ENCODE measurements around the gene DOCK10. TPM values are rescaled to one million over a fixed set of nuclear protein-coding genes. Genes with fewer than 3 reads are reported as not detected.

DOCK10 gene
- total RNA-seq, 4 donors from 2014 or later = 11.9 to 42.0 (median 17.9) TPM

- DNase-seq (ENCODE audit: low spot score) = no peak
- no peak for TF ChIP-seq CTCF (IDR thresholded peaks at IDR 0.05)
- no peak for ATAC-seq (ENCODE audit: low FRiP score)
Observed at GRCh38 chr2:224716921-224717320, 325.3 kb downstream of the DOCK10 start.

GRCh38 chr2:224716201-224716600 is 326.1 kb downstream of the DOCK10 start, which contains the start of gene CCDC195:
Gene CCDC195 (minus strand): TSS chr2:224716365. CDS start chr2:224716365, 0 bp downstream.
- TF ChIP-seq CTCF (IDR thresholded peaks at IDR 0.05) = no peak
- DNase-seq (ENCODE audit: low spot score) (no peak), ATAC-seq (ENCODE audit: low FRiP score) (no peak)

Small RNA genes within 50 kb of the gene (small RNA-seq; reads per million reads assigned to genes)
- not detected for gene MIR4439
